LNCAP (cell line): ENCODE results near the gene RPTOR.

ENCODE experiments used
- CTCF ChIP-seq: fragments of 450-650 bp; IDR thresholded peaks from 2 replicates; pipeline ENCODE4 v1.5.1; 2017; ENCODE audit warnings: mild to moderate bottlenecking

The RPTOR gene

DNA sequence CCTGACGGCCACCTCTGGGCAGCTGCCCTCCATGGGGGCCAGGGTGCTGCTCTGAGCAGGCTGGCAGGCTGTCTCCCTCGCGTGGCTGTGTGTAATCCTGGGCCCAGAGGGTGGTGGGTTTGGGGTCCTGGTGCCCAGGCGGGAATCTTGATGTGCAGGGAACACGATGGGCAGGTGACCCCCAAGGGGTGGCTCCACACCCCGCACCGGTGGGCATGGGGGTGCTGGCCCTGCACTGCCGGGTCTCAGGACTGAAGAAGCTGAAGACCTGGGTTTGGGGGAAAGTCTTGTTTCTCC, 455.6 kb downstream of the RPTOR start:
- TF ChIP-seq CTCF, result no peak

DNA sequence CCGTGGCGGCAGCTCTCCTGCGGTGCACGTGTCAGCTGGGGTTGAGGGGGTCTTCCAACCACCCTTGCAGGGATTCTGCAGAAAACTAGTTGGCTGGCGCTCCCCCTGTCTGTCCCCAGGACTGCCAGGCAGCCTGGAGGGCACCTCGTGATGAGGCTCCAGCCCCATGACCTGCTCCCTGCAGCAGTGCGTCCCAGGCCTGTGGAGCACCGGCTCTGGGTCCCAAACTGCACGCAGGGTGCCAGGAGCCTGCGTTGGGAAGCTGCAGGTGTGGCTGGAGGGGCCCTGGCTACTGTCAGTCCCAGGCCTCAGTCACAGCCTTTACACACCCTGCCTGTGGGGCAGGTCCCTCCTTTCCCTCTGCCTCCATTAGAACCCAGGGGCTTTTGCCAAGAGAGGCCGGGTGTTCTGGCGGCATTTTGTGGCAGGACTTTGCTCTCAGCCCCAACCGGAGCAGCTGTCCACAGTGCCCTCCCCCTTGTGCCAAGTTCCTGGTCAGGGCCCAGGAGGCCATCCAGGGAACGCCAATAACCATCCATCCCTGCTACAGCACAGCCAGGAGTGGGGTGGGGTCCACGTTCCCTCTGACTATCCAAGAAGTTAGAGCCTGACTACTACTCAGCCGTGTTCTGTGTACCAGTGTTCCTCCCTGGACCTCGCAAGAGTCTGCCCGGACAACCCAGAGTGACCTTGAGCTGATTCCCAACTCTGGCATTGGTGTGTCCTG, 456.2 kb downstream of the RPTOR start:
- TF ChIP-seq CTCF, result no peak

DNA sequence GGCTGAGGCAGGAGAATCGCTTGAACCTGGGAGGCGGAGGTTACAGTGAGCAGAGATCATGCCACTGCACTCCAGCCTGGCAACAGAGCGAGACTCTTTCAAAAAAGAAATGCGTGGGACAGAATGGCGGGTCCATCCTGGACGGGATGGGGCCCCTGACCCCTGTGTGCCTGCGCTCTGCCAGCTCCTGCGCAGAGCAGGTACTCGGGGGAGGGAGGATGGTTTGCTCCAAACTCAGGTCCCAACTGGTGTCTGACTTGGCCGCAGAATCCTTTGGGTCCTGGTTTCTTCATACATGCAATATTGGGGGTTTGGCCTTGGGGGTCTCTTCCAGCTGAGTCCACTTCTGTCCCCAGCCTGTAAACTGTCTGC, 457.4 kb downstream of the RPTOR start:
- no peak for TF ChIP-seq CTCF

DNA sequence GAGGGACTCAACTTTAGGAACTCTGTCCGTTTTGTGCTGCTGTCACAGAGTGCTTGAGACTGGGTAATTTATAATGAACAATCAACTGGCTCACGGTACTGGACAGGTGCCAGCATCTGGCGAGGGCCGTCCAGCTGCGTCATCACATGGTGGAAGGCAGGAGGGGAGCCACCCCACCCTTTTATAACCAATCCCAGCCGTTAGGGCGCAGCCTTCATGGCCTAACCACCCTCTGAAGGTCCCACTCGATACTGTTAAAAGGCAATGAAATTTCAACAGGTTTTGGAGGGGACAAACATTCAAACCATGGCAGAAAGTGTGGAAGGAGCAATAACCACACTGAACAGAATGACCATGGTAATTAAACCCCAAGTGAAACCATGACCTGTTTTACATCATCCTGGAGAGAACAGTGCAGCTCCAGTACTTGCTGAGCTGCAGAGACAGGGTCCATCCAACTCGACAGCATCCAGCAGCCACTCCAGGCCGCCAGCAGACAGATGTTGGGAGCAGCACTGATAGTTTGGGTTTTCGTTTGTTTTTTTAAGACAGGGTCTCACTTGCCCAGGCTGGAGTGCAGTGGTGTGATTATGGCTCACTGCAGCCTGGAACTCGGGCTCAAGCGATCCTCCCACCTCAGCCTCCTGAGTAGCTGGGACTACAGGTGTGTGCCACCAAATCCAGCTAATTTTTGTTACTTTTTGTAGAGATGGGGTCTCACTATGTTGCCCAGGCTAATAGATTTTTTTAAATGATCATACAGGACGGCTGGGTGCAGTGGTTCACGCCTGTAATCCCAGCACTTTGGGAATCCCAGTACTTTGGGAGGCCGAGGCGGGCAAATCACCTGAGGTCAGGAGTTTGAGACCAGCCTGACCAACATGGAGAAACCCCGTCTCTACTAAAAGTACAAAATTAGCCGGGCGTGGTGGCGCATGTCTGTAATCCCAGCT, 458.0 kb downstream of the RPTOR start:
- TF ChIP-seq CTCF, result no peak

GRCh38 chr17:81003711-81004475, 459.3 kb downstream of the RPTOR start:
- no peak for TF ChIP-seq CTCF

GRCh38 chr17:81006891-81007290, 462.3 kb downstream of the RPTOR start:
- TF ChIP-seq CTCF, result no peak

GRCh38 chr17:81008140-81008539, 463.5 kb downstream of the RPTOR start:
- no peak for TF ChIP-seq CTCF
